GM13977 (cell line): ENCODE measurements around the gene HEG1.
A peak's percentile ranks its signal among the peaks of the same experiment; 100 is the strongest.

Source experiments
- DNase-seq: peaks from one replicate; pipeline ENCODE4 v3.0.0; 2012; ENCODE audit warnings: low spot score
- in situ Hi-C: fragments of 300-500 bp; cut with MboI; formaldehyde crosslinking; loops from one replicate; pipeline ENCODE4 v1.12.0; 2022; ENCODE audit warnings: low sequenced_read_pairs, low pct_unique_long_range_greater_than_20kb, mixed read lengths, inconsistent platforms; ENCODE audit not compliant: unreplicated experiment
- TF ChIP-seq, protein P1 (sequence below): IDR thresholded peaks from 2 replicates; pipeline ENCODE4 v1.5.1; 2012; ENCODE audit warnings: mild to moderate bottlenecking, control low read depth; ENCODE audit not compliant: insufficient read depth; ENCODE audit errors: extremely low read depth, missing control alignments

HEG1 gene, protein sequence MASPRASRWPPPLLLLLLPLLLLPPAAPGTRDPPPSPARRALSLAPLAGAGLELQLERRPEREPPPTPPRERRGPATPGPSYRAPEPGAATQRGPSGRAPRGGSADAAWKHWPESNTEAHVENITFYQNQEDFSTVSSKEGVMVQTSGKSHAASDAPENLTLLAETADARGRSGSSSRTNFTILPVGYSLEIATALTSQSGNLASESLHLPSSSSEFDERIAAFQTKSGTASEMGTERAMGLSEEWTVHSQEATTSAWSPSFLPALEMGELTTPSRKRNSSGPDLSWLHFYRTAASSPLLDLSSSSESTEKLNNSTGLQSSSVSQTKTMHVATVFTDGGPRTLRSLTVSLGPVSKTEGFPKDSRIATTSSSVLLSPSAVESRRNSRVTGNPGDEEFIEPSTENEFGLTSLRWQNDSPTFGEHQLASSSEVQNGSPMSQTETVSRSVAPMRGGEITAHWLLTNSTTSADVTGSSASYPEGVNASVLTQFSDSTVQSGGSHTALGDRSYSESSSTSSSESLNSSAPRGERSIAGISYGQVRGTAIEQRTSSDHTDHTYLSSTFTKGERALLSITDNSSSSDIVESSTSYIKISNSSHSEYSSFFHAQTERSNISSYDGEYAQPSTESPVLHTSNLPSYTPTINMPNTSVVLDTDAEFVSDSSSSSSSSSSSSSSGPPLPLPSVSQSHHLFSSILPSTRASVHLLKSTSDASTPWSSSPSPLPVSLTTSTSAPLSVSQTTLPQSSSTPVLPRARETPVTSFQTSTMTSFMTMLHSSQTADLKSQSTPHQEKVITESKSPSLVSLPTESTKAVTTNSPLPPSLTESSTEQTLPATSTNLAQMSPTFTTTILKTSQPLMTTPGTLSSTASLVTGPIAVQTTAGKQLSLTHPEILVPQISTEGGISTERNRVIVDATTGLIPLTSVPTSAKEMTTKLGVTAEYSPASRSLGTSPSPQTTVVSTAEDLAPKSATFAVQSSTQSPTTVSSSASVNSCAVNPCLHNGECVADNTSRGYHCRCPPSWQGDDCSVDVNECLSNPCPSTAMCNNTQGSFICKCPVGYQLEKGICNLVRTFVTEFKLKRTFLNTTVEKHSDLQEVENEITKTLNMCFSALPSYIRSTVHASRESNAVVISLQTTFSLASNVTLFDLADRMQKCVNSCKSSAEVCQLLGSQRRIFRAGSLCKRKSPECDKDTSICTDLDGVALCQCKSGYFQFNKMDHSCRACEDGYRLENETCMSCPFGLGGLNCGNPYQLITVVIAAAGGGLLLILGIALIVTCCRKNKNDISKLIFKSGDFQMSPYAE (N-terminal part only)

DNA sequence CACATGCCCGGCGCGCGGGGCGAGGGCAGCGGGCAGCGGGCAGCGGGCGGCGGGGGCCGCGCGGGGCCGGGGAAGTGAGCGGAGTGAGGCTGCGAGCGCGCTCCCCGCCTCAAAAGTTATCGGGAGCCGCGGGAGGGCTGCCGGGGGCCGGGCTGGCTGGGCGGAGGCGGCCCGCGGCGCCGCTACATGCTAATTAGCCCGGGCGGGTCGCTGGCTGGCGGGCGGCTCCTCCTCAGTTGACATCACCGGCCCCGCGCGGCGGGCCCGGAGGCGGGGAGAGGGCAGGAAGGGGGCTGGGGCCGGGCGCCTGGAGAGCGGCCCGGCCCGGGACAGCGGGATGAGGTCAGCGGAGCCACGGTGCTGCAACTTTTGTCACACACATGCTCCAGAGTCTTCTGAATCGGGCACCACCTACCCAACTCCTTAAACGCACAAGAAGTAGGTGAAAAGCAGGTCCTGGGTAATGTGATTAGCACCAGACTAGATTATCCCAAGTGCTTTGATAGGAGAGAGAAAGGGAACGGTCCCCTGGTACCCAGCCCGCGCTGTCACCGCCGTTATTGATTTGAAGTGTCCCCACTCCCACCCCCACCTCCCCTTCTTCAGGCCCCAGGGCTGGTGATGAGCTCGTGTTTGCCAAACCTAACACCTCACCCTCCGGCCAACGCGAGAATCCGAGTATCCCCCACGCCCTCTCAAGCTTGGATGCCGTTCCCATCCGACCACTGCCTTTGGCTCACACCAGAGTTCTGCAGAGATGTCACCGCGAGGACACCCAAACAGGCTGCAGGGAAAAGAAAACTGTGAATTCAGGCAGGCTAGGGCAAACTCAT lies at the start of gene HEG1:
HEG1 (minus strand) TSS at position 85 of the 833 bp plus-strand sequence. CDS start 107 bp downstream, outside the sequence.
- peak; percentile 94 for DNase-seq
- in situ Hi-C loops = no loop called here

DNA sequence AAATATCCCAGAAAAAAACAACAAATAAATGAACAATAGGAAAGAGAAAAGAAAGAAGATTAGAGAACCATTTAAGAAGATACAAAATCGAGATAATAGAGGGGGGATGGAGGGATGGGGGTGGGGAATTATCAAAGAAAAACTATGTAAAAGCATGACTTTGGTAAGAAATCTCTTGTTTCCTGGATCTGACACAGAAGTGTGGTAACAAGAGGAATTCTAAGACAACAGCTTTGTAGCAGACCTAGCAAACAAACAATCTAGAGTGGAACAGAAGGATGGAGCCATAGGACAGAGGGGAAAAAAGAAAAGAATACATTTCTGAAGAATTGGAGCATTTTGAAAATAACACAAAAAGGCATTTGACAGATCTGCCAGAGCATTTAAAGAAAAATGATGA lies 49.3 kb upstream of the HEG1 start:
- no peak for DNase-seq

More for the DNA sequence above, at the start of gene HEG1:
- TF ChIP-seq, protein P1, sequence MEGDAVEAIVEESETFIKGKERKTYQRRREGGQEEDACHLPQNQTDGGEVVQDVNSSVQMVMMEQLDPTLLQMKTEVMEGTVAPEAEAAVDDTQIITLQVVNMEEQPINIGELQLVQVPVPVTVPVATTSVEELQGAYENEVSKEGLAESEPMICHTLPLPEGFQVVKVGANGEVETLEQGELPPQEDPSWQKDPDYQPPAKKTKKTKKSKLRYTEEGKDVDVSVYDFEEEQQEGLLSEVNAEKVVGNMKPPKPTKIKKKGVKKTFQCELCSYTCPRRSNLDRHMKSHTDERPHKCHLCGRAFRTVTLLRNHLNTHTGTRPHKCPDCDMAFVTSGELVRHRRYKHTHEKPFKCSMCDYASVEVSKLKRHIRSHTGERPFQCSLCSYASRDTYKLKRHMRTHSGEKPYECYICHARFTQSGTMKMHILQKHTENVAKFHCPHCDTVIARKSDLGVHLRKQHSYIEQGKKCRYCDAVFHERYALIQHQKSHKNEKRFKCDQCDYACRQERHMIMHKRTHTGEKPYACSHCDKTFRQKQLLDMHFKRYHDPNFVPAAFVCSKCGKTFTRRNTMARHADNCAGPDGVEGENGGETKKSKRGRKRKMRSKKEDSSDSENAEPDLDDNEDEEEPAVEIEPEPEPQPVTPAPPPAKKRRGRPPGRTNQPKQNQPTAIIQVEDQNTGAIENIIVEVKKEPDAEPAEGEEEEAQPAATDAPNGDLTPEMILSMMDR = no peak

DNA sequence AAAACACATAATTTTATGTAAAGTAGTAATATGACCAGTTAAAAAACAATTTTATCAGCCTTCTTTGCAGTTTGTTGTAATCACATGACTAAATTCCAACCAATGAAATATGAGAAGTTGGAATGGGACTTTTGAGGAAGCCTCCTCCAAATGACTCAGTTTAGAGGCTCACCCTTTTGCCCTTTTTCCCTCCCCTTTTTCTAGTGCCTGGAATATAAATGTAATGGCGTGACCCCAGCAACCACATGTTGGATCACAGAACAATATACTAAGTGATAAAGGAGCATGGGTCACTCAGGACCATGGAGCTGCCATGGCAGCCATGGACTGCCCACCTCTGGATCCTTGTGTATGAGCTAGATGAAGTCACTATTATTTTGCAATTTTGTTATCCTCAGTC lies 48.8 kb upstream of the HEG1 start:
- in situ Hi-C loops = no loop called here
- TF ChIP-seq, protein P1 = no peak
- no peak for DNase-seq

More for the DNA sequence above, 49.3 kb upstream of the HEG1 start:
- in situ Hi-C loops = no loop called here
- TF ChIP-seq, protein P1 = no peak

DNA sequence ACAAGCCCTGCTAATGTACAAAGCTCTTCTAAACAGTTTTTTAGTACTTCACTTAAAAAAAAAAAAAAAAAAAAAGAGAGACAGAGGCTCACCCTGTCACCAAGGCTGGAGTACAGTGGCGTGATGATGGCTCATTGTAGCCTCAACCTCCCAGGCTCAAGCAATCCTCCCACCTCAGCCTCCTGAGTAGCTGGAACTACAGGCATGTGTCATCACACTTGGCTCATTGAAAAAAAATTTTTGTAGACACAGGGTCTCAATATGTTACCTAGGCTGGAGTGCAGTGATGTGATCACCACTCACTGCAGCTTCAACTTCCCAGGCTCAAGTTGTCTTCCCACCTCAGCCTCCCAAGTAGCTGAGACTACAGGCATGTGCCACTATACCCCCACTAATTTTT lies 47.6 kb upstream of the HEG1 start:
- TF ChIP-seq, protein P1 = no peak
- in situ Hi-C loops = no loop called here
- no peak for DNase-seq

DNA sequence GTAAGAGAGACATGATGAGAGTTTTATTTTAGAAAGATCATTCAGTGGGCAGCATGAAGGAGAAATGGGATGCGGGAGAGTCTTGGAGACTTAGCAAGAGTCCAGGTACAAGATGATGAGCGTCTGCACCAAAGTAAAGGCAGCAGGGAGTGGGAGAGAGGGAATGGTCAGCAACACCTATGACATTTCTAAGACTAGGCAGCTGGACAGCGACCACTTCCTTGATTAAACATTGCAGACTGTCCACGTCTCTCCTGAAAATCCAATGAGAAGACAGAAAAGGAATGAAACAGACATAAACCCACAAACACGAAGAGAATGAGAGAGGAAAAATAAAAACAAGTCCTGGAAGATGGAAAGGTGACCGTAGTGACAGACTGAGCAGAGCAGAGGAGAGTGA lies 46.7 kb upstream of the HEG1 start:
- no peak for DNase-seq

More for the DNA sequence above, 46.7 kb upstream of the HEG1 start:
- TF ChIP-seq, protein P1 = no peak
- in situ Hi-C loops = no loop called here
